ENCODE data around the gene ZC3H4.
A peak's percentile ranks its signal among the peaks of the same experiment; 100 is the strongest.
"Not testable (repeated sequence)": the region's sequence is repeated elsewhere in the genome, so short reads cannot be mapped to it uniquely, and the experiment has no call there.

Gene ZC3H4

GRCh38 chr19:47146920-47147319, 33.3 kb upstream of the ZC3H4 start:
- peaks cover 9% of the 10 kb centered on the region for H3K36me3 ChIP-seq (ENCODE audit: control insufficient read depth, insufficient read depth, low read length)

GRCh38 chr19:47145639-47146486, 32.3 kb upstream of the ZC3H4 start:
- H3K4me3 ChIP-seq (ENCODE audit: low read length): no peak overlapping the region
- peaks cover 9% of the 10 kb centered on the region for H3K36me3 ChIP-seq (ENCODE audit: control insufficient read depth, insufficient read depth, low read length)
- H3K27ac ChIP-seq (ENCODE audit: low read depth, low read length): no peak overlapping the region
- peaks cover 14% of the 10 kb centered on the region for H3K4me1 ChIP-seq (ENCODE audit: control insufficient read depth, insufficient read depth, low read length)
- H3K9ac ChIP-seq (ENCODE audit: low read length): no peak overlapping the region
- no peaks in the 10 kb centered on the region for H3K27me3 ChIP-seq (ENCODE audit: control insufficient read depth, insufficient read depth, low read length)

More at GRCh38 chr19:47146920-47147319, 33.3 kb upstream of the ZC3H4 start:
- Histone ChIP-seq H3K9ac (ENCODE audit: low read length) (no peak overlapping the region), H3K4me3 (ENCODE audit: low read length) (no peak overlapping the region), H3K27me3 (ENCODE audit: control insufficient read depth, insufficient read depth, low read length) (no peaks in the 10 kb centered on the region), H3K4me1 (ENCODE audit: control insufficient read depth, insufficient read depth, low read length) (peaks cover 18% of the 10 kb centered on the region), H3K27ac (ENCODE audit: low read depth, low read length) (no peak overlapping the region)

GRCh38 chr19:47144630-47145029, 31.1 kb upstream of the ZC3H4 start:
- Histone ChIP-seq H3K4me3 (ENCODE audit: low read length) (no peak overlapping the region), H3K4me1 (ENCODE audit: control insufficient read depth, insufficient read depth, low read length) (peaks cover 9% of the 10 kb centered on the region), H3K36me3 (ENCODE audit: control insufficient read depth, insufficient read depth, low read length) (peaks cover 4% of the 10 kb centered on the region), H3K9ac (ENCODE audit: low read length) (no peak overlapping the region), H3K27me3 (ENCODE audit: control insufficient read depth, insufficient read depth, low read length) (no peaks in the 10 kb centered on the region), H3K27ac (ENCODE audit: low read depth, low read length) (peak overlapping the region; percentile 0)

GRCh38 chr19:47143322-47144073, 29.9 kb upstream of the ZC3H4 start:
- Histone ChIP-seq H3K36me3 (ENCODE audit: control insufficient read depth, insufficient read depth, low read length) (peaks cover 4% of the 10 kb centered on the region), H3K27ac (ENCODE audit: low read depth, low read length) (peak overlapping the region; percentile 49), H3K4me1 (ENCODE audit: control insufficient read depth, insufficient read depth, low read length) (peaks cover 9% of the 10 kb centered on the region)

GRCh38 chr19:47142779-47143178, 29.2 kb upstream of the ZC3H4 start:
- H3K27ac ChIP-seq (ENCODE audit: low read depth, low read length): peak overlapping the region; percentile 49

More at GRCh38 chr19:47143322-47144073, 29.9 kb upstream of the ZC3H4 start:
- Histone ChIP-seq H3K27me3 (ENCODE audit: control insufficient read depth, insufficient read depth, low read length) (no peaks in the 10 kb centered on the region), H3K9ac (ENCODE audit: low read length) (no peak overlapping the region), H3K4me3 (ENCODE audit: low read length) (no peak overlapping the region)

GRCh38 chr19:47141695-47142094, 28.1 kb upstream of the ZC3H4 start:
- Histone ChIP-seq H3K4me1 (ENCODE audit: control insufficient read depth, insufficient read depth, low read length) (peaks cover 9% of the 10 kb centered on the region), H3K4me3 (ENCODE audit: low read length) (no peak overlapping the region), H3K36me3 (ENCODE audit: control insufficient read depth, insufficient read depth, low read length) (peaks cover 4% of the 10 kb centered on the region), H3K9ac (ENCODE audit: low read length) (no peak overlapping the region), H3K27ac (ENCODE audit: low read depth, low read length) (peak overlapping the region; percentile 82), H3K27me3 (ENCODE audit: control insufficient read depth, insufficient read depth, low read length) (no peaks in the 10 kb centered on the region)

More at GRCh38 chr19:47142779-47143178, 29.2 kb upstream of the ZC3H4 start:
- Histone ChIP-seq H3K36me3 (ENCODE audit: control insufficient read depth, insufficient read depth, low read length) (peaks cover 4% of the 10 kb centered on the region), H3K9ac (ENCODE audit: low read length) (no peak overlapping the region), H3K4me3 (ENCODE audit: low read length) (no peak overlapping the region), H3K27me3 (ENCODE audit: control insufficient read depth, insufficient read depth, low read length) (no peaks in the 10 kb centered on the region), H3K4me1 (ENCODE audit: control insufficient read depth, insufficient read depth, low read length) (peaks cover 9% of the 10 kb centered on the region)

- not testable (repeated sequence) for H3K4me3 ChIP-seq (ENCODE audit: low read length); H3K4me1 ChIP-seq (ENCODE audit: control insufficient read depth, insufficient read depth, low read length); H3K36me3 ChIP-seq (ENCODE audit: control insufficient read depth, insufficient read depth, low read length); H3K9ac ChIP-seq (ENCODE audit: low read length); H3K27me3 ChIP-seq (ENCODE audit: control insufficient read depth, insufficient read depth, low read length)
- H3K27ac ChIP-seq (ENCODE audit: low read depth, low read length): peak overlapping the region; percentile 82
These were observed 27.7 kb upstream of the ZC3H4 start for GRCh38 chr19:47141252-47141651.

GRCh38 chr19:47135156-47135555, 21.6 kb upstream of the ZC3H4 start:
- Histone ChIP-seq H3K4me1 (ENCODE audit: control insufficient read depth, insufficient read depth, low read length) (peaks cover 3% of the 10 kb centered on the region), H3K27ac (ENCODE audit: low read depth, low read length) (no peak overlapping the region), H3K27me3 (ENCODE audit: control insufficient read depth, insufficient read depth, low read length) (no peaks in the 10 kb centered on the region), H3K9ac (ENCODE audit: low read length) (no peak overlapping the region), H3K4me3 (ENCODE audit: low read length) (no peak overlapping the region), H3K36me3 (ENCODE audit: control insufficient read depth, insufficient read depth, low read length) (peaks cover 2% of the 10 kb centered on the region)

- no peak overlapping the region for H3K4me3 ChIP-seq (ENCODE audit: low read length)
- H3K36me3 ChIP-seq (ENCODE audit: control insufficient read depth, insufficient read depth, low read length): peaks cover 2% of the 10 kb centered on the region
- peaks cover 3% of the 10 kb centered on the region for H3K4me1 ChIP-seq (ENCODE audit: control insufficient read depth, insufficient read depth, low read length)
- no peak overlapping the region for H3K9ac ChIP-seq (ENCODE audit: low read length)
- no peaks in the 10 kb centered on the region for H3K27me3 ChIP-seq (ENCODE audit: control insufficient read depth, insufficient read depth, low read length)
- H3K27ac ChIP-seq (ENCODE audit: low read depth, low read length): no peak overlapping the region
These were observed 21.0 kb upstream of the ZC3H4 start for GRCh38 chr19:47134545-47134944.

GRCh38 chr19:47133021-47133471, 19.5 kb upstream of the ZC3H4 start:
- no peaks in the 10 kb centered on the region for H3K27me3 ChIP-seq (ENCODE audit: control insufficient read depth, insufficient read depth, low read length)
- no peak overlapping the region for H3K4me3 ChIP-seq (ENCODE audit: low read length)
- no peak overlapping the region for H3K27ac ChIP-seq (ENCODE audit: low read depth, low read length)
- peaks cover 3% of the 10 kb centered on the region for H3K4me1 ChIP-seq (ENCODE audit: control insufficient read depth, insufficient read depth, low read length)
- no peak overlapping the region for H3K9ac ChIP-seq (ENCODE audit: low read length)
- H3K36me3 ChIP-seq (ENCODE audit: control insufficient read depth, insufficient read depth, low read length): peaks cover 2% of the 10 kb centered on the region

GRCh38 chr19:47132194-47132852, 18.7 kb upstream of the ZC3H4 start:
- H3K27ac ChIP-seq (ENCODE audit: low read depth, low read length): no peak overlapping the region
- no peaks in the 10 kb centered on the region for H3K27me3 ChIP-seq (ENCODE audit: control insufficient read depth, insufficient read depth, low read length)
- H3K9ac ChIP-seq (ENCODE audit: low read length): no peak overlapping the region
- peaks cover 2% of the 10 kb centered on the region for H3K36me3 ChIP-seq (ENCODE audit: control insufficient read depth, insufficient read depth, low read length)
- H3K4me3 ChIP-seq (ENCODE audit: low read length): peak overlapping the region; percentile 15
- H3K4me1 ChIP-seq (ENCODE audit: control insufficient read depth, insufficient read depth, low read length): peaks cover 3% of the 10 kb centered on the region

GRCh38 chr19:47130589-47131227, 17.1 kb upstream of the ZC3H4 start, which contains the start of gene SAE1:
SAE1 (plus strand) TSS chr19:47130835; CDS start chr19:47130931, 96 bp downstream.
- Histone ChIP-seq H3K27me3 (ENCODE audit: control insufficient read depth, insufficient read depth, low read length) (no peaks in the 10 kb centered on the region), H3K4me3 (ENCODE audit: low read length) (peak within 1 kb of the TSS; percentile 98), H3K9ac (ENCODE audit: low read length) (peak within 1 kb of the TSS; percentile 80), H3K27ac (ENCODE audit: low read depth, low read length) (peak within 1 kb of the TSS; percentile 87), H3K36me3 (ENCODE audit: control insufficient read depth, insufficient read depth, low read length) (peaks cover 2% of the 10 kb centered on the region), H3K4me1 (ENCODE audit: control insufficient read depth, insufficient read depth, low read length) (peaks cover 3% of the 10 kb centered on the region)

All from rectal smooth muscle tissue (tissue), 1 donor.